Stimulated activated CD4-positive, alpha-beta T cell treated with anti-CD3 and anti-CD28 coated beads, Interleukin-4, amount 100 ng/mL, for 1 hour (primary cell): ENCODE data around the gene LRBA.
"Not testable (repeated sequence)": the region's sequence is repeated elsewhere in the genome, so short reads cannot be mapped to it uniquely, and the experiment has no call there.

Experiments used
- DNase-seq: peaks from one replicate; pipeline ENCODE4 v3.0.0-alpha.2; 2020

Gene LRBA

DNA sequence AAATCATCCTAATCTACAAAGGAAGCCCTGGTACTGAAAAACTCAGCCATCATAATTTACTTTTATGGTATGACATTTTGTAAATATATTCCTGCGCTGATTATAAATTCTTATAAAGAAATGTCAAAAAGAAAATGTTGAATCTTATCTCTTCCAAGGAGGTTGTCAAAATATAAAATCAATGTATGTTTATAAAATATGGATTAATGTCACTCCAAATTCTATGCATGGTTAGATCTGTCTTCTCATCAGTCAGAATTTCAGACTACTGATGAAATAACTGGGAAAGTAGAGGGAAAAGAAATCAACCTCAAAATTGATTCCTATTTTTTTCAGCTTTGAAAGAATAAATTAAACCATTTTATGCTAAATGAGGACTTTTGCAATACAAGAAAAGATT, 553.1 kb downstream of the LRBA start:
- no peak for DNase-seq

GRCh38 chr4:150457802-150458201, 557.3 kb downstream of the LRBA start:
- no peak for DNase-seq

GRCh38 chr4:150451883-150452282, 563.2 kb downstream of the LRBA start:
- no peak for DNase-seq

DNA sequence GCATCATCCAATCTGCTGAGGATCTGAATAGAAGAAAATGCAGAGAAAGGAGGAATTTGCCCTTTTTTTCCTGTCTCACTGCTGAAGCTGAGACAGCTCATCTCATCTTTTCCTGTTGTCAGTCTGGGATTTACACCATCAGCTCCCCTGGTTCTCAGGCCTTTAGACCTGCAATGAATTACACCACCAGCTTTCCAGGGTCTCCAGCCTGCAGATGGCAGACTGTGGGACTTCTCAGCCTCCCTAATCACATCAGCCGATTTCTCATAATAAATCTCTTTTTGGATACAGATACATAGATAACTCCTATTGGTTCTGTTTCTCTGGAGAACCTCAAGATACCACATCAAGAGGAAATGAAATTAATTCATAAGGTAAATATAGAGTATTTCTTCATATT, 567.7 kb downstream of the LRBA start:
- DNase-seq, result no peak

DNA sequence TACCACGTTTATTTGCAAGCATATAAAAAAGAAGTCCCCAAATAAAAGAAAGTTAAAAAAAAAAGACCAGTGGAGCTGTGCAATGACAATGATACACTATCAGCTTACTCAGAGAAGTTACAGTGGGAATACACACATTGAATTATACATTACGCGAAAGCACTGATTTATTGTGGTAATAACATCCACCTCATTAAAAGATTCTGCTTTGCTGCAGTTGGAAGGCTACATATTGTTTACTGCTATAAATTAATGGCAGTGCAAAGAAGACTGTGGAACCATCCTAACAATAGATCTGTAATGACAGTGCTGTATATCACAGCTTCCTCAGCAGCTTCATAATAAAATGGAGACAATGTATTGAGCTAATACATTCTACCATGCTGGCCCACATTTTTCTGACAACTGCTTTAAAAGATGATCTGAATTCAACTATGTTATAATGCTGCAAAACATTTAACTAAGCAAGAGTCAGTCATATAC, 575.6 kb downstream of the LRBA start:
- DNase-seq, result no peak

- DNase-seq, result no peak
Measured at GRCh38 chr4:150436598-150437370, 578.3 kb downstream of the LRBA start.

DNA sequence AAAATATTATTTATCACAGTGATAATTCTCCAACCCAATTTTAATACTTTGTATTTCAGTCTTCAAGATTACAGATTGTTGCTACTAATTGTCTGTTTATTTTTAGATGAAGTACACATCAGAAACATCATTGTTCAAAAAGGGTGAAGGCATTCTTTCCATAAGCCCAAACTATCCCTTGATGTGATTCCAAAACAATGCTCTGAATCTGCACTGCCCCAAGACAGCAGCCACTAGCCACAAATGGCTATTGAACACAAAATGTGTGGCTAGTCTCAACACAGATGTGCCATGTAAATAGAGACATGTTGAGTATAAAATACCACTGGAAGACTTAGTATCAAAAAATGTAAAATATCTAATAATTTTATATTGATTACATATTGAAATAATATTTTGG, 583.9 kb downstream of the LRBA start:
- no peak for DNase-seq

DNA sequence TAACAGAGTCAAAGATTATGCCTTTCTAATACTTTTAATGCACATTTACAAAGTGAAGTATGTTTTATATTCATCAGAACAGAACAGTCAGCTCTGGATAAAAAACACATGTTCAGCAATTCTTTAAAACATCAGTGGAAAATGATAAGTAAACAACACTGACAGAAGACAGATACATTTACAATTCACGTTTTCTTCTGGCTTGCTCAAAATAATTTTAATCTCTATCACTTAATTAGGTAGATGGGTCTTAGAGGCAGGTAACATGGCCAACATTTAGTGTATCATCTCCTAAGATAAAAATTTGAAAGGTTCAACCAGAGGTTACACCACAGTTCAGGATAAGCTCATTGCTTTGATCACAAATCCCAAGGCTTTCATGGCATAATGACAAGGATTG, 589.9 kb downstream of the LRBA start:
- no peak for DNase-seq

GRCh38 chr4:150423503-150423902, 591.6 kb downstream of the LRBA start:
- DNase-seq, result no peak

- DNase-seq, result no peak
Measured at GRCh38 chr4:150423074-150423473, 592.0 kb downstream of the LRBA start.

DNA sequence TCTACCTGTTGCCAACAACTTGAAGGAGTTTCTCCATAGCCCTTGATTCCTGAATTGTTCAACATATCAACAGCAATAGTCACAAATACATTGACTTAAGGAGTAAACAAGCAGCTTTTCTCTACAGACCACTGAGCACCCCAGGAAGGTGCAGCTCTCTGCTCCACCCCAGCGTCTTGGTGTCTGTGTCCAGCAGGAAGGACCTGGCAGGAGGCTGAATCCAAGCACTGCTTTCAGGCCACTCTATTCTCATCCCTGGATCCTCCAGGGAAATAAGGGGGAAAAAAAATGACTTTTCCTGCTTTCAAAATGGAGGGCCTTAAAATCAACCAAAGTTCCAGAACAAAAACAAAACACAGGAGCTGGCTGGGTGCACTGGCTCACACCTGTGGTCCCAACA, 593.5 kb downstream of the LRBA start:
- DNase-seq, result no peak

- DNase-seq, result no peak
Measured at GRCh38 chr4:150419939-150420338, 595.1 kb downstream of the LRBA start.

- DNase-seq, result no peak
Measured at GRCh38 chr4:150418757-150419410, 596.2 kb downstream of the LRBA start.

DNA sequence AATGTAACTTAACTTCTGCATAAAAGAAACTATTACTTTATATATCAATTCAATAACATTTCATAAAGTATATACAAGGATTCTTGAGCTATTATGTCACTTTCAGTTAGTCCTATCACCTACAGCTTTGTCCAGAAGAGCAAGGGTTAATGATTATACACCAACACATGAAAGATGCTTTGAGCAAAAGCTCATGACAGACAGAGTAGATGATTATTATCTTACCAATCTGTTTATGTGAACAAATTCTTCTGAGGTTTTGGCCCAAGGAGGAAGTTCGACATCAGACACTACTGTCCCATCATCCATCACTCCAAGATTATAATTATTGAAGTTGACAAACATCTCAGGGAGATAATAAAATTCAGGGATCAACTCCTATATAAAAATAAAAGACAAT, 599.9 kb downstream of the LRBA start:
- no peak for DNase-seq

- DNase-seq, result no peak
Measured at GRCh38 chr4:150411520-150411919, 603.6 kb downstream of the LRBA start.

DNA sequence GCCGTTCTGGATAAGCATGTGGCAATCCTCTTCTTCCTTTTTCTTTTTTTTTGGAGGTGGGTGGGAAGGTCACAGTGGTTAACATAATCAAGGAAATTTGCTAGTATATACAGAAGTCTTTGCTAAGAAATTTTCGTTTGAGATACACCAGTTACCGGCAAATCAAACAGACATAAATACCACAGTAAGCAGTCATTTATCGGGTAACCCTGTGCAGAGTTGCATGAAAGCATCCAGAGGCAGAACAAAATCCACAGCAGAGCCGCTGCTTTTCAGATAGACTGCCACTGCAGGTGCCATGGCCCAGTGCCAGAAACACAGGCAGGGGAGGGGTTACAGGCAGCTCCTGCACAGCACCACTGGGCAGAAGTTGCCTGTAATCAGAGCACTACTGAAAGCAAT, 612.2 kb downstream of the LRBA start:
- no peak for DNase-seq

DNA sequence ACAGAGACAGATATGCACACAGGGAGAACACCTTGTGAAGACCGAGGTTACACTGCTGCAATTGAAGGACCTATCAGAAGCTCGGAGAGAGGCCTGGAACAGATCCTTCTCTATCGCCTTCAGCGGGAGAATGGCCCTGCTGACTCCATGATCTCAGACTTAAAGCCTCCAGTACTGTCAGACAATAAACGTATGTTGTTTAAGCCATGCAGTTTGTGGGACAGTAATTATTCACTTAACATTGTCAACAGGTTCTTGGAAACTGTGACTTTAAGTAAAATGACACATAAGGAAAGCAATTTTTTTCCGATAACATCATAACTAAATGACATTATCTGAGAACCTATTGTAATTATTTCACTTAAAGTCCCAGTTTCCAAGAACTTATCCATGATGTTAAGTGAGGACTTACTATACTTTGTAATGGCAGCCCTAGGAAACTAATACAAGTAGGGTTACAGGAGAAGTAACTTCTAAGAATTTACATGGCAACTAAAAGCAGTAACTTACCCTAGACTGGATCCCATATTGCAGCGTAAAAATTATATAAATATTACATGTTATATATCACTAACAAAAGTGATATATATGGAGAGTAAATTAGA, 613.9 kb downstream of the LRBA start:
- no peak for DNase-seq

GRCh38 chr4:150395872-150396271, 619.2 kb downstream of the LRBA start:
- DNase-seq, result no peak

DNA sequence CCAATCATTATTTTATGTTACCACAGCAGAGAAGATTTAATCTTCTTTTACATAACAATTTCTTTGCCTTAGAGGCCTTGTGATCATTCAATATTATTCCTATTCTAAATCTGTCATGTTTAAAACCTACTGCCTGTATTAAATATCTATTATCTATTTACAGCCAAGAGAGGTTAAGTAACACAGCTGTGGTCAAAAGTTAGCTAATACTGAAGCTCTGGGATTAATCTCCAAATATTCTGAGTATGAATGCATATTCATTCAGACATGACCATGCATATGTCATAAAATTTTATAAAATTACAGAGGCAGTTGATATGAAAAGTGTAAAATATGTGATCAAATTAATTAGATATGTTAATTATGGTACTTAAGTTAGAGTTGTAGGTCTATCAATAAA, 621.0 kb downstream of the LRBA start:
- DNase-seq, result no peak

- DNase-seq, result no peak
Measured at GRCh38 chr4:150391052-150391451, 624.0 kb downstream of the LRBA start.

DNA sequence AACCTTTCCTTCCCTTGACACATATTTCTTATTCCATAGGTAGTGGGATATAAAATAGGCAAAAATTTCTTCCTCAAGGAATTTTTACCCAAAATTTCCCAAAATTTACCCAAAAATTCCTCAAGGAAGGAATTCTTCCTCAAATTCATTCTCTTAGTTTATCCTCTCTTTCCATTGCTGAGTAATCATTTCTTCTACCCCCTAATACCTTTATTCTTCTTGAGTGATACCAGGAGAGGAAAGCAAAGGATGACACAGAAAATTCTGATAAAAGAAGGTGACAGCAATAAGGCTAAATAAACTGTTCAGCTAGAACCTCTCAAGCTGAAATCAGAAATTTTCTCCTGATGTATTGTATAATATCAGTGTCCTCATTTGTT, 624.6 kb downstream of the LRBA start:
- DNase-seq, result no peak

DNA sequence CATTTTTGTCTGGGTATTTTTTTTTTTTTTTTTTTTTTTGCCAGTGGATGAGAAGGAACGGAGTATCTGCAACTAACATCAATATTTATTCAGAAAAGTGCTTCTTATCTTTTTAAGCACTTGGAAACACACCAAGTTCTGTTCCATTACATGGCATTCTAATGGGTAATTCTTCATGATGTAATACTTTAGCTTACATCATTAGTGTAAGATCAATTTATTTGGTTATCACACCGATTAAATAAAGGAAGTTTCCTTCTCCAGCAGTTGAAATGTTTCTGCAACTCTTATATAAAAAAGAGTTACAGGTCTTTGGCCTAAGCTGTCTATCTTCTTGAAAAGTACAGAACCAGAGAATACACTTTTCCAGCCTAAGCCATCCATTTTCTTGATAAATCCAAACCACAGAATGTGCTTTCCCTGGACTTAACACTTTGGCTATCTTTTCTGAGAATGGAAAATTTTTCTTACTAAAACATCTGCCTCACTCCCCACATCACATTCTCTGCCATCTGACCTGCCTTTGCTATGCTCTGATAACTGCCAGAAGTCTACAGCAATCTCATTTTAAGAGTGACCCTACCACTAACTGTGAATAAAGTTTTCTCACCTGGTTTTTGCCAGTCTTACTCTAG, 625.1 kb downstream of the LRBA start:
- no peak for DNase-seq

DNA sequence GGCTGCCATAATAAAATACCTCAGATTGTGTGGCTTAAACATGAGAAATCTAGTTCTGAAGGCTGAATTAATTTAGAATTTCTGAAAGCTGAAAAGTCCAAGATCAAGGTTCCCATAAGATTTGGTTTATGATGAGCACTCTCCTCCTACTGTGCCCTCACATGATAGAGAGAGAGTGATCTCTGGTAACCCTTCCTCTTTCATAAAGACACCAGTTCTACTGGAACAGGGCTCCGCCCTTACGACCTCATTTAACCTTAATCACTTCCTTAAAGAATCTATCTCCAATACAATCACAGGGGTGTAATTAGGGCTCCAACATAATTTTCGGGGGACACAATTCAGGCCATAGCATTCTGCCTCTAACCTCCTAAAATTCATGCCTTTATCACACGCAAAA, 627.1 kb downstream of the LRBA start:
- no peak for DNase-seq

DNA sequence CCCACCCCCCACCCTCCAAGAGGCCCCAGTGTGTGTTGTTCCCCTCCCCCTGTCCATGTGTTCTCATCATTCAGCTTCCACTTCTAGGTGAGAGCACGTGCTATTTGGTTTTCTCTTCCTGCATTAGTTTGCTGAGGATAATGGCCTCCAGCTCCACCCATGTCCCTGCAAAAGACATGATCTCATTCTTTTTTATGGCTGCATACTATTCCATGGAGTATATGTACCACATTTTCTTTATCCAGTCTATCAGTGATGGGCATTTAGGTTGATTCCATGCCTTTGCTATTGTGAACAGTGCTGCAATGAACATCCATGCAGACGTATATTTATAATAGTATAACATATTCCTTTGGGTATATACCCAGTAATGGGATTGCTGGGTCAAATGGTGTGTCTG, 628.7 kb downstream of the LRBA start:
- DNase-seq, result not testable (repeated sequence)
